Stimulated activated effector memory CD8-positive, alpha-beta T cell treated with anti-CD3 and anti-CD28 coated beads, Interleukin-12 subunit alpha, Interleukin-12 subunit beta, amount 100 ng/mL, for 72 hours (primary cell): Measurements from ENCODE around the gene DENND1A.

Source experiments
- ATAC-seq: fragments of 150-1000 bp; cut with Tn5 transposase; 2 replicates; pipeline ENCODE4 v1.10.0; 2021
- DNase-seq, 2 donors: peaks; one replicate each; pipeline ENCODE4 v3.0.0; 2021 to 2022; ENCODE audit warnings: low spot score in 2 of 2
- H3K27ac Mint-ChIP-seq: one replicate; pipeline ENCODE4 v1.8.0; 2022; ENCODE audit warnings: mild to moderate bottlenecking, mixed read lengths
- H3K36me3 Mint-ChIP-seq: one replicate; pipeline ENCODE4 v1.8.0; 2022; ENCODE audit warnings: mild to moderate bottlenecking, mixed read lengths
- H3K4me1 Mint-ChIP-seq: one replicate; pipeline ENCODE4 v1.8.0; 2022; ENCODE audit warnings: mixed read lengths
- H3K4me3 Mint-ChIP-seq: one replicate; pipeline ENCODE4 v1.8.0; 2022; ENCODE audit warnings: mild to moderate bottlenecking, mixed read lengths
- H3K9me3 Mint-ChIP-seq: one replicate; pipeline ENCODE4 v1.8.0; 2022; ENCODE audit warnings: mixed read lengths

The DENND1A gene

DNA sequence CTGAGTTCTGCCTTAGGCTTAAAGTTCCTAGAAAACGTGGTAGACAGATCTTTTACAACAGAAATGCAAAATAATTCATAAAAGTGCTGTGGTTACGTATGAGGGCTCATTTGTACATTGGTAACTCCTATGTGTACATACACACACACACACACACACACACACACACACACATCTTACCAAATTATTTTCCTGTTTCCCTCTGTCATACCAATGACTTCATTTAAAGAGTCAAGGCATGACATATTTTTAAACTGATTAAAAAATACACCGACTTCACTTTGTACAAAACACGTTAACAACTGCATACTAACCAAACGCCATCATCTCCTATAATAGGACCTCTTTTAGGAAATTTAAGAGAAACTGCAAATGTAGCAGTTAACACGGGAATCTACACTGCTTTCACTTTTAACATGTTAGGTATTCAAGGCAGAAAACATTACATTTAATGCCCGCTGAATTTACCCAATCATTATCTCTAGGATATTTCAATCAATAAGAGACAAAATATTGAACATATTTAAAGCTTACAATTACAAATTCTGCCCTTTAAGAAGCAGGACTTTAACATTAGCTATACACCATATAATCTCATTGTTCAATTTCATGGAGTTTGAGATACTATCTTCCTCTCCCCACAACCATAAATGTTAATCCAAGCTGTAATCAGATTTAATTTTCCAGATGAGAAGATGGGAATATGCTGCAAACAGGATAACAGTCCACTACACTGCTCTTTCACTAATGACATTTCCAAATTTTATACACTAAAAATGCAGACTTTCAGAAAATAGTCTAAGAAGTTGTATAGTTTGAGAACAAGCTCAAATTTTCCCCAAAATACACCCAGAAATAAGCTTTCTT, 133.1 kb downstream of the DENND1A start:
- Mint-ChIP-seq H3K4me1 (no peaks in the 10 kb centered on the region), H3K4me3 (no peak overlapping the region), H3K27ac (no peak overlapping the region), H3K9me3 (no peaks in the 10 kb centered on the region), H3K36me3 (no peaks in the 10 kb centered on the region)
- DNase-seq, result no peak
- no peak for ATAC-seq

DNA sequence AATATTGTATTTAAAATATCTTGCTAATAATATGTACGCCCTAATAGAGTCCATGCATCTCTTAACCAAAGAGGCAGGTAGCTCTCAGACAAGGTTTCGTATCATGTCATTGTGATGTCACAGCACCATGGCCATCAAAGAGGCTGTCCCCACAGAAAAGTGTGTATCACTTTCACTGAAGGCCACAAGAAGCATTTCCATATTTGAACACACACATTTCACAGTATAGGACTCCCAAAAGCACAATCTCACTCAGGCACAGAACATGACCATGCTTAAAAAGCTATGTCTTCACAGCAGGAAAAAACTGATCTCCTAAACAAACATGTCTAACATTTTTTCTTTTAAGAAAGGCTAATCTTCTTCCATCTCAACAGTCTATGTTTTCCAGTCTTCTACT, 133.8 kb downstream of the DENND1A start:
- no peak for DNase-seq
- Mint-ChIP-seq H3K4me1 (no peaks in the 10 kb centered on the region), H3K9me3 (no peaks in the 10 kb centered on the region), H3K4me3 (no peak overlapping the region), H3K36me3 (no peaks in the 10 kb centered on the region), H3K27ac (no peak overlapping the region)
- ATAC-seq, result no peak

DNA sequence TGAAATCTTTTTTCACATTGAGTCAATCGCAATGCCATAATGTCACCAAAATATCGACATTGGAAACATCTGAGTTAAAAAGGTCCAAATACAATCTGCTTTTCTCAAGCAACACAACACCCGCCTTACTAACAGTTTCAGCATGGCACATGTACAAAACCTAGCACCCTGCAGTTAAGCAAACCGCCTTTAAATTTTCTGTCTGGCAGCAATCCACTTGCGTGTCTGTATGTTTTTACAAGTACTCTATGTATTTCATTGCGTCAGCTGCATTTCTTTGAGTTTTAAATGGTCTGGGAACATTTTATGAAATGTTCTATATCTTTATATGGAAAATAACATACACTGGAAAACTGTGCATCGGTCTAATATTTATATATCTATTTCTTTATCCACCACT, 134.6 kb downstream of the DENND1A start:
- ATAC-seq (no peak), DNase-seq (no peak)
- Mint-ChIP-seq H3K36me3 (no peaks in the 10 kb centered on the region), H3K4me1 (no peaks in the 10 kb centered on the region), H3K9me3 (no peaks in the 10 kb centered on the region), H3K4me3 (no peak overlapping the region), H3K27ac (no peak overlapping the region)

DNA sequence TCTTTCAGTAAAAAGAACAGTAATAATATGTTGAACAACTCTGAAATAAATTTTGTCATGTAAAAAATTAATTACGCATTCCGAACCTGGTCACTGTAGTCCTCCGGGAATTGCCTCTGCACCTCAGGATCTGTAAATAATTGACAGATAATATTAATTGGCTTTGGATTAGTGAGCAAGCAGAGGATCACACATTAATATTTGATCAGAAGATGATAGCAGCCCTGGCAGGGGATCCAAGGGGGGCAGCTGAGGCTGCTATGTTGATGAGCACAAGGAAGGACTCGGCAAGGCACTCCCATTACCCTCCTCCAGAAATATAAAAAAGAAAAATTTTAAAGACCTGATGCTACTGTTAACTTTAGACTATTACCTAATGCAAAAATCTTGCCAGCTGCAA, 137.4 kb downstream of the DENND1A start:
- Mint-ChIP-seq H3K36me3 (no peaks in the 10 kb centered on the region), H3K9me3 (no peaks in the 10 kb centered on the region), H3K4me3 (no peak overlapping the region), H3K27ac (no peak overlapping the region), H3K4me1 (no peaks in the 10 kb centered on the region)
- ATAC-seq (no peak), DNase-seq (no peak)

DNA sequence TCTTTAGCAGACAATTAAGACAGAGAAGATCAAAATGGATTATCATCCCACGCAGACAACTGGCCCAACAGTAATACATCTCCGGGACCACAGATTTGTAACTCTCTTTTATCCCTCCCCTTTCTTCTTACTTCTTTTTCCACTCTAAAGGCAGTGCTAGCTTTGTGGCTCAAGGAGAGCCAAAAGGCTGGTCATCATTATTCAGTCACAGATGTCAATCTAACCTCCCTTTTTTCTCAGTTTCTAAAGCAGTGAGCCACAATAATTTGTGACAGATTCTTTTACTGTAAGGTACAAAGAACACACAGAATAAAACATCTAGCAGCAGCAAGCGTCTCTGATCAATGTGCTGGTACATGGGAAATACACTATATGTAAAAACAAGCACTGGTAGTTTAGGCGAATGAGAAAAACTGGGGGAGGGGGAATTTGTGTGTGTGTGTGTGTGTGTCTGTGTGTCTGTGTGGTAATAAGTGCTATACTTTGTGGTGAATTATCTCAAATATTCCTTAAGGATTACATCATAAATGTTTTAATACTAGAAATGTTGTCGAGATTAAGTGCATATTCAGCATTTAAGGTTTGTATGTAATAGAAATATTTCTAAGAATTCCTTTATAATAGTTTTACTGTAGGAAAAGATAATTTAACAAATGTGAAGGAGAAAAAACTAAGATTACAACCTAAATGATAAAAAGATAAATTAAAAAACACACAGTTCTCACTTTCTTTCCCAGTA, 140.2 kb downstream of the DENND1A start:
- no peaks in the 10 kb centered on the region for H3K36me3 Mint-ChIP-seq

DNA sequence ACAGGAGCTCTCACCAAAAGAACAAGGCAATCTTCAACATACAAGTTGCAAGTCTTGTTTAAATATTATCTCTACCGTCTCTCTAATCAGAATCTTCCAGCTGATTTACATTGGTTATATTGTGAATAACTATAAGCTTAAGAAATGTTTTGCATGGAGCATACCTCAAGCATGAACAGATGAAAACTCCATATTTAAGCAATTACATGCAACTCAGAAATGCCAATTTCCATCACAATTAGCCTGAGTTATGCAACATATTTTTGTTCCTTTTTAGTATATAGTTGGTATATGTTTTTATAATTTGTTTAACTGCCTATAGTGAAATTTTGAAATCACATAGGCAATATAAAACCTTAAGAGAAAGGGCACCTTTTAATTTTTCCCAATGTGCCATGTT, 142.5 kb downstream of the DENND1A start:
- Mint-ChIP-seq H3K4me1 (no peaks in the 10 kb centered on the region), H3K4me3 (no peak overlapping the region), H3K9me3 (no peaks in the 10 kb centered on the region), H3K27ac (no peak overlapping the region), H3K36me3 (no peaks in the 10 kb centered on the region)
- DNase-seq (no peak), ATAC-seq (no peak)

More for the DNA sequence above, 140.2 kb downstream of the DENND1A start:
- Mint-ChIP-seq H3K27ac (no peak overlapping the region), H3K4me1 (no peaks in the 10 kb centered on the region), H3K4me3 (no peak overlapping the region), H3K9me3 (no peaks in the 10 kb centered on the region)
- ATAC-seq, result no peak
- no peak for DNase-seq

DNA sequence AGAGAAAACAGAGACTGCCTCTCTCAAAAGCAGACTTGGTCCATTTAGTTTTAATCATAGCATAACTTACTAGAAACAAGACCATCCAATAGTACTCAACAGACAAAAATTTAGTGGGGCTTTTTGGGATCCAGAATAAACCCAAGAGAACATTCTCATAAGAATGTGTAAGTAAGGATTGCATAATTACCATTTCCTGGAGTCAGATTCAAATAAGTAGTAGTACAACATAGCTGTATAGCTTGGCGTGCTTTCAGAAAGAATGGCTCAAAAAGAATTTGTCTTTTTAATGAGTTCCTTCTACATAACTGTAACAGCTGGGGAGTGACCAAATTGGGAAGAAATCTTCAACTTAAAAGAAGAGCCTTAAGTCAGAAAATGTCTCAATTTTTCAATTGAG, 145.4 kb downstream of the DENND1A start:
- Mint-ChIP-seq H3K4me1 (no peaks in the 10 kb centered on the region), H3K4me3 (no peak overlapping the region), H3K27ac (no peak overlapping the region), H3K36me3 (no peaks in the 10 kb centered on the region), H3K9me3 (no peaks in the 10 kb centered on the region)
- DNase-seq, result no peak
- no peak for ATAC-seq

DNA sequence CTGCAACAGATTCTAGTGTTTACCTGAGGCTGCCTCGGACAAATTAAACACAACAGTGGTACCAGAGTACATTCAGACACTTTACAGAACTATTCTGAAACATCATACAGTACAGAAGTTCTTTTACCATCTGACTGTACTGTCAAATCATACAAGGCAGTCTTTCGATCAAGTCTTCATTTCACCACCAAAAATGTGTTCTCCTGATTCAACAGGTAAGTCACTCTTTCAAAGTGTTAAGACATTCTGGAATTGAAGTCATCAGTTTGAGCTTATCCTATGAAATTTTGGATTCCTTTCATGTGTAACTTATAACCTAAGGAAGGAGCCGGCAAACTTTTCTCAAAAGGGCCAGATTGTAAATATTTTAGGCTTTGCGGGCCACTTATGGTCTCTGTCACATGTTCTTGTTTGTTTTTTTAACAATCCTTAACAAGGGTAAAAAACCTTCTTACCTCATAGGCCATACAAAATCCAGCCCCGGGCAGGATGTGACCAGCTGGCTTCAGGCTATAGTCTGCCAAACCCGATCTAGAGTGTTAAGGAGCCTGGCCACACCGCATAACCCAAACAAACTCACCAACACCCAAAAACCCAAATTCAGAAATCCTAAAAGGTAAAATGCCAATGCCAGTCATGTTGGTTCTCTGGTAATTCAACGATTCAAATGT, 151.6 kb downstream of the DENND1A start:
- H3K4me3 Mint-ChIP-seq, result no peak overlapping the region
- peaks cover 12% of the 10 kb centered on the region for H3K4me1 Mint-ChIP-seq
- ATAC-seq (no peak), DNase-seq (no peak)
- H3K27ac Mint-ChIP-seq, result no peak overlapping the region
- H3K36me3 Mint-ChIP-seq, result no peaks in the 10 kb centered on the region
- no peaks in the 10 kb centered on the region for H3K9me3 Mint-ChIP-seq

DNA sequence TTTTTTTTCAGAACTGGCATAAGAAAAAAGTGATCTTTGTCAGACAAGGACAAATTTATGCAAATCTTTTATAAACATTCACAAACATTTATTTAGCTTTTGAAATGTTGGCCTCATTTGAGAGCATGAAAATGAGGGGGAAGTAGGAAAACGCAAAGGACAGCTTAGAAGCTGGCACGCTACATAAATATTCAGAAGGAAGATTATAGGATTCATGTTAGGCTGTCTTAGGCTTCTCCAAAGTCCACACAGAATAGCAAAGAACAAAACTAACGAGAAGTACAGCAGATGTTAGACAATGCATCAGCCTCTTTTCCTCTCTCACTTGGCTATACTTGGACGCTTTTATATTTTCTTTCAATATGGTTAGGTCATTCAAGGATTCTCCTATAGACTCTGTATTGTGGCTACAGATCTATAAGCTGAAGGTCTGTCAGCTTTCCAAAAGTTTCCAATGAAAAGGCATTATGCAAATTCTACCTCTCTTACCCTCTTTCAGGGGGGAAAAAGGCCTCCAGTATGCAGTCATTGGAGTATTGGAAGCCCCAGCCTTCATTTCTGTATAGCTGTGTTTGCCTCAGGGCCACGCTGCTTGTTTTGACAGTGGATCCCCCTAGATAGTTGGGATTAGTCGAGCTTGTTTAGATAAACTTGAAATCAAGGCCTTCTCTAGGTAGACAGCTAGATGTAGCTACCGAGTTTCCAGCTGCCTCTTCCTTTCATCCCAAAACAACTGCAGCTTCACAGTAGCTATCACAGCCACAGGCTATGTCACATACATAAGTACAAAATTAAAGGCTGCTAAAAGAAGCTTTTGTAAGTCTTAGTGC, 153.0 kb downstream of the DENND1A start:
- DNase-seq, result no peak
- Mint-ChIP-seq H3K36me3 (no peaks in the 10 kb centered on the region), H3K9me3 (no peaks in the 10 kb centered on the region), H3K4me1 (peaks cover 12% of the 10 kb centered on the region), H3K4me3 (no peak overlapping the region), H3K27ac (no peak overlapping the region)
- ATAC-seq, result no peak

DNA sequence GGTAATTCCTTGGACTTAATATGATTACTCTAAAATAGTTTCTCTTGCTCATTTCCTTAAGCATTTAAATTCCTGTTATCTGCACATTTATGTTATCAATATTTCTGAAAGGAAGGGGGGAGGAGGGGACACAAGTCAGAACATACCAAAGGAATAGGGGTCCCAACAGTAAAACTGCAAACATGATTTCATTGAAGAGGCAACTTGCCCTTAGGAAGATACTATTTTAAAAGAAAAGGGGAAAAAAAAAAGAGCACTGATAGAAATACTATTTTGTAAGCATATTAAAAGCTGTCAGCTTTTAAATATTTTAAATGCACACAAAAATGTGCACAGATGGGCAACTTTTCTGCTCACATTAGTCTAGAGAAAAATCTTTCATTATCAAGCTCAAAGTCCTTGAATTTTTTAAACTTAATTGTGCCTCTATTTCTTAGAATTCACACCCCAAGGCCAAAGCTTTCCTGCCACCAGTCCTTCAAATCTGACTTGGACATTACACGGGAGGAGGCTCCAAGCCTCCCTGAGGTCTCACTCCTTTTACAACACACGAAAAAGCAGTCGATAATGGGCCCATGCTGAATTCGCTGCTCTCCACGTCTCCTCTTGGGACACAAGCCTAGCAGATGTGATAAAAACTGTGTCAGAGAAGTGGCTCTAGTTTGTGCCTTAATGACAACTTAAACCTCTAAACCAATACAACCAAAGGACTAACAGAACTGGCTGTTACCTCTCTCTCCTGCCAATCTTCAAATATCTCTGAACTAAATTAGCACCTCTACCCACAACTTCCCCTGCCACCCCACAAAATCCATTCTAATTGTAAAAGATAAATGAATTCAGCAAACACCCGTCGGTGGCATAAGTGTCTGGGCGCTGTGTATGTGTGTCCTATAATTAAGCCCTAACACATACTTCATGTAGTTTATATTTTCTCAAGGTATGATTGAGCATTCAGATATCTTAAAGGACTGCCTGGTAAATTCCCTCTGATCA, 154.3 kb downstream of the DENND1A start:
- no peaks in the 10 kb centered on the region for H3K36me3 Mint-ChIP-seq
- no peaks in the 10 kb centered on the region for H3K9me3 Mint-ChIP-seq
- H3K4me1 Mint-ChIP-seq, result peaks cover 12% of the 10 kb centered on the region
- no peak overlapping the region for H3K4me3 Mint-ChIP-seq
- no peak for ATAC-seq
- no peak overlapping the region for H3K27ac Mint-ChIP-seq
- DNase-seq, result no peak

DNA sequence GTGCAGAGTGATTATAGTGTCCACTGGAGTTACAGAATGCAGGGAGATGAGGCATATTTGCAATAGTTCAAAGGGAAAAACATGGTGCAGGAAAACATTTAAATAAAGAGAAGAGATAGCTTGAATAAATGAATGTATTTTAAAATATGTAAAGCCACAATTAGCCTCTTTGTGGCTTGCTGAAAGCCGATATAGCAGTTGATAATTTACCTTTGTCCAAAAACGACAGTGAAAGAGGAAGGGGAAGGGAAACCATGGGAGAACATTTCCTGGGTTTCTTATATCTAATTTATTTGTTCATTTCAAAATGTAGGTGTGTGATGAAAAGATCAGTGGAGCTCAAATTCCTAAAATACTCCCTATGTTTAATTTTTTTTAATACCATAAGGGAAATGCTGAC, 156.1 kb downstream of the DENND1A start:
- Mint-ChIP-seq H3K4me3 (no peak overlapping the region), H3K27ac (no peak overlapping the region), H3K36me3 (no peaks in the 10 kb centered on the region), H3K9me3 (no peaks in the 10 kb centered on the region), H3K4me1 (peaks cover 19% of the 10 kb centered on the region)
- DNase-seq (no peak), ATAC-seq (no peak)

DNA sequence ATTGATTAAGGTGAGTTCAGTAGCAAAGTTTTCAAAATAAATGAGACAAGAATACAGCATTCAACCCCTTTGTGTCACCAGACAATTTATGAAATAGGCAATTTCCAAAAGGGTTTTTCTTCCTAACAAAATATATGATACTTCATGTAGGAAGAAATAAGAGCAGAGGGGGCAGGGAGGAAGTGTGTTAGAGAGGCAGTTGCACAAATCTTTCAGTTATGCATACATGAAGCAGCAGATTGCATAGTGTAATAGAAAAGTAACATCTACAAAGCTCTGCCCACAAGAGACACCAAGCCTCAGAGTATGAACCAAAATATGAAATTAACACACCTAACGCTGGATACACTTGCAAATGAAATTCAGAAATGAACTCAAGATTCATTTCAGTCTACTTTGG, 157.0 kb downstream of the DENND1A start:
- H3K36me3 Mint-ChIP-seq, result no peaks in the 10 kb centered on the region

DNA sequence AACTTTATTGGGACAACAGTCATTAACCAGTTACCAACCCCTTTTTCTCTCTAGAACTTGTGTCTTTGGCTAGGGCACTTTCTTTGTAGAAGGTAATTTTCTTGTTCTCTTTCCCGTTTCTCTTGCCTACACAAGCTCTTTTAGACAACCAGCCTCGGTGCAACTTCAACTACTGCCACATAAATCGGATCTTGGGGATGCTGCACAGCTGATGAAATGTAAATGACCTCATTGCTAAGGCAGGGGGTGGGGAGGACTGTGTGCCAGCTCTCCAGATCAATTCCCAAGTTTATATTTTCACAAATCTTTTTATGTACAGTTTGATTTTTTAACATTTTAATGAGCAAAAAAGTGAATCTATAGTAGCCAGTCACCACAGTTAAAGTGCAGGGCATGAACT, 157.6 kb downstream of the DENND1A start:
- no peaks in the 10 kb centered on the region for H3K36me3 Mint-ChIP-seq
- ATAC-seq (no peak), DNase-seq (no peak)
- H3K9me3 Mint-ChIP-seq, result no peaks in the 10 kb centered on the region
- no peak overlapping the region for H3K27ac Mint-ChIP-seq
- peaks cover 19% of the 10 kb centered on the region for H3K4me1 Mint-ChIP-seq
- no peak overlapping the region for H3K4me3 Mint-ChIP-seq

More for the DNA sequence above, 157.0 kb downstream of the DENND1A start:
- H3K9me3 Mint-ChIP-seq, result no peaks in the 10 kb centered on the region
- DNase-seq (no peak), ATAC-seq (no peak)
- H3K4me1 Mint-ChIP-seq, result peaks cover 19% of the 10 kb centered on the region
- H3K4me3 Mint-ChIP-seq, result no peak overlapping the region
- H3K27ac Mint-ChIP-seq, result no peak overlapping the region

DNA sequence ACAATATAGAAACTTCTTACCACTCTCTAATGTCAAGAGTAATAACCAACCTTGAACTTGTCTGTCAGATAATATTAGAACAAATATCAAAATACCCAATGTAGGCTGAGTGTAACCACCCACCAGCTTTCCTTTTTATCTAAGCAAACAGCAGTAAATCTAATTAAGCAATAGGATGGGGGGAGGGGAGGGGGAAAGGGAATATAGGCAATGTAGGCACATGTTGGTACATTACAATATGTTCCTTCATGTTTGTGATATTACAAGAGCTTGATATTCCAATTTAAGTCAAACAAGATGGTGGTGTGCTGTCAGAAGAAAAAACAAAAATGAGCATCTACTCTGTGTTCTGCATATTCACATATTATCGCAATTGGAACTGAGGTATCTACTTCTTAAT, 158.2 kb downstream of the DENND1A start:
- H3K4me3 Mint-ChIP-seq, result no peak overlapping the region
- no peaks in the 10 kb centered on the region for H3K9me3 Mint-ChIP-seq
- peaks cover 19% of the 10 kb centered on the region for H3K4me1 Mint-ChIP-seq
- no peak overlapping the region for H3K27ac Mint-ChIP-seq
- H3K36me3 Mint-ChIP-seq, result no peaks in the 10 kb centered on the region
- ATAC-seq (no peak), DNase-seq (no peak)
